A673 (cell line): ENCODE data around the gene RHBDF2.

Experiments
- CTCF ChIP-seq: fragments of 300-800, 200-600 bp; sonication (generic); conservative IDR thresholded peaks from 2 replicates; pipeline ENCODE4 v1.5.1; 2017; ENCODE audit warnings: low read depth, mild to moderate bottlenecking, antibody characterized with exemption, low read length, moderate library complexity, mixed read lengths
- EZH2 ChIP-seq: fragments of 200-600 bp; sonication (generic); IDR thresholded peaks from 2 replicates; pipeline ENCODE4 v1.6.1; 2017; ENCODE audit warnings: borderline replicate concordance, low read depth, mild to moderate bottlenecking, mixed read lengths, antibody characterized with exemption, low read length; ENCODE audit not compliant: poor library complexity, severe bottlenecking

GRCh38 chr17:76438906-76439305 lies 62.3 kb downstream of the RHBDF2 start:
- TF ChIP-seq CTCF = no peak
- TF ChIP-seq EZH2 = no peak
